ENCODE measurements around the gene EXD3.

EXD3 gene

DNA sequence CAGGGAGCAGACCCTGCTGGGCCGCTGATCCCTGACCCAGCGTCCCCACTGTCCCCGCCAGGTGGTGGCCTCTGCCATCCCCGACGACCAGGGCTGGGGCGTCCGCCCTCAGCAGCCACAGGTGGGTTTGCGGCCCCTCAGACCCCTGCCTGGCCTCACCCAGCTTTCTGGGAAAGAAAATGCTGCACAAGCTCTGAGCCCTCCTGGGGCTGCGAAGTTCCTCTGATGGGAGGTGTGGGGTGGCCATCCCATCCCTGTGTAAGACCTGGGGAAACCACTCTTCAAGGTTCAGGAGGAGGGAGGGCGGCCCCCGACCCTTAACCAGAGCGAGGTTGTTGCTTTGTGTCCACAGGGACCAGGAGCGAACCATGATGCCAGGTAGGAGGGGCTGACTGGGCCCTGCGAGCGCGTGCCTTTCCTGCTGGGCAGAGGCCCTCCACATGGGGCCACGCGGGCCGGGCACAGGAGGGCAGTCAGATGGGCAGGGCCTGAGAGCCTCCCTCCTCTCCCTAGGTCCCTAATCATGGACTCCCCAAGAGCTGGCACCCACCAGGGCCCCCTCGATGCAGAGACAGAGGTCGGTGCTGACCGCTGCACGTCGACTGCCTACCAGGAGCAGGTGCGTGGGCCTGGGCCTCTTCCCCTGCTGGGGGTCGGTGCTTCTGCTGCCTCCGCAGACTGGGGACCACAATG lies 7.9 kb upstream of the EXD3 start:
- DNase-seq (ENCODE audit: low read depth) = no peak
- TF ChIP-seq, protein P1, sequence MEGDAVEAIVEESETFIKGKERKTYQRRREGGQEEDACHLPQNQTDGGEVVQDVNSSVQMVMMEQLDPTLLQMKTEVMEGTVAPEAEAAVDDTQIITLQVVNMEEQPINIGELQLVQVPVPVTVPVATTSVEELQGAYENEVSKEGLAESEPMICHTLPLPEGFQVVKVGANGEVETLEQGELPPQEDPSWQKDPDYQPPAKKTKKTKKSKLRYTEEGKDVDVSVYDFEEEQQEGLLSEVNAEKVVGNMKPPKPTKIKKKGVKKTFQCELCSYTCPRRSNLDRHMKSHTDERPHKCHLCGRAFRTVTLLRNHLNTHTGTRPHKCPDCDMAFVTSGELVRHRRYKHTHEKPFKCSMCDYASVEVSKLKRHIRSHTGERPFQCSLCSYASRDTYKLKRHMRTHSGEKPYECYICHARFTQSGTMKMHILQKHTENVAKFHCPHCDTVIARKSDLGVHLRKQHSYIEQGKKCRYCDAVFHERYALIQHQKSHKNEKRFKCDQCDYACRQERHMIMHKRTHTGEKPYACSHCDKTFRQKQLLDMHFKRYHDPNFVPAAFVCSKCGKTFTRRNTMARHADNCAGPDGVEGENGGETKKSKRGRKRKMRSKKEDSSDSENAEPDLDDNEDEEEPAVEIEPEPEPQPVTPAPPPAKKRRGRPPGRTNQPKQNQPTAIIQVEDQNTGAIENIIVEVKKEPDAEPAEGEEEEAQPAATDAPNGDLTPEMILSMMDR (conservative IDR thresholded peaks at IDR 0.05; ENCODE audit: low read depth, low read length) = no peak
- no peak overlapping the region for H3K4me3 ChIP-seq (ENCODE audit: low read length)

DNA sequence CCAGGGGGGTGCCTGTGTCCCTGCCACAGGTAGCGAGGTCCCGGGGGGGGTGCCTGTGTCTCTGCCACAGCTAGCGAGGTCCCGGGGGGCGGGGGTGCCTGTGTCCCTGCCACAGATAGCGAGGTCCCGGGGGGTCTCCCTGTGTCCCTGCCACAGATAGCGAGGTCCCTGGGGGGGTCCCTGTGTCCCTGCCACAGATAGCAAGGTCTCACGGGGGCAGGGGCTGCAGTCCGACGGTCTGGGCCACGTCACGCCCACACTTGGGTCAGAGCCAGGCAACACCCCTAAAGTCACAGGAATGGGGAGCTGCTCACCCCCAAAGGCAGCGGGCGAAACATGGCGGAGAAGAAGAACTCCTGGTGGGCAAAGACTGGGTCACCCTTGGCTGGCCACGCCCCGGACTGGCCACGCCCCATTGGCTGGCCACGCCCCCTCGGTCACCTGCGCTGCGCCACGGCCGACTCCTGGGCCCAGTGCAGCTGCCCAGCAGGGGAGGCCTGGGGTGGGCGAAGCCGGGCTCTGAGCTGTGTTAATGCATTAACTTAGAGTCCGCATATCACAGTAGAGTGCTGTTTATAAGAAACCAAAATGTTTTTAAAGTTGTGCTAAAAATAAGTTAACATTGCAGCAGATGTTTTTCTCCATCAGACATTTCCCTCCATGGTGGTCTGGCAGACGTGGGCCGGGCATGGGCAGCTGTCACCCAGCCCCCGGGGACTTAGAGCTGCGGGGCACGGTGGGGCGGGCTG lies 7.2 kb upstream of the EXD3 start:
- DNase-seq (ENCODE audit: low read depth) = no peak
- TF ChIP-seq, protein P1 (conservative IDR thresholded peaks at IDR 0.05; ENCODE audit: low read depth, low read length) = no peak
- H3K4me3 ChIP-seq (ENCODE audit: low read length) = no peak overlapping the region

DNA sequence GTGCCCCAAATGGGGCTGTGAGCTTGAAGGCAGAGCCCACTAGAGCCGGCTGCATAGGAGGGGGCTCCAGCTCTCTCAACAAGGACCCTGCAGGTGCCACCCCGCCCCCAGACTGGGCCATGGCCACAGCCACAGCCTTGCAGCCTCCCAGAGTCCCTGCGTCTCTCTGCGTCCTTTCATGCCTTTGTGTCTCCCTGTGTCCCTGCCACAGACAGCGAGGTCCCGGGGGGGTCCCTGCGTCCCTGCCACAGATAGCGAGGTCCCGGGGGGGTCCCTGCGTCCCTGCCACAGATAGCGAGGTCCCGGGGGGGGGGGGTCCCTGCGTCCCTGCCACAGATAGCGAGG lies 6.6 kb upstream of the EXD3 start:
- H3K4me3 ChIP-seq (ENCODE audit: low read length) = no peak overlapping the region
- no peak for DNase-seq (ENCODE audit: low read depth)
- TF ChIP-seq, protein P1 (conservative IDR thresholded peaks at IDR 0.05; ENCODE audit: low read depth, low read length) = no peak

DNA sequence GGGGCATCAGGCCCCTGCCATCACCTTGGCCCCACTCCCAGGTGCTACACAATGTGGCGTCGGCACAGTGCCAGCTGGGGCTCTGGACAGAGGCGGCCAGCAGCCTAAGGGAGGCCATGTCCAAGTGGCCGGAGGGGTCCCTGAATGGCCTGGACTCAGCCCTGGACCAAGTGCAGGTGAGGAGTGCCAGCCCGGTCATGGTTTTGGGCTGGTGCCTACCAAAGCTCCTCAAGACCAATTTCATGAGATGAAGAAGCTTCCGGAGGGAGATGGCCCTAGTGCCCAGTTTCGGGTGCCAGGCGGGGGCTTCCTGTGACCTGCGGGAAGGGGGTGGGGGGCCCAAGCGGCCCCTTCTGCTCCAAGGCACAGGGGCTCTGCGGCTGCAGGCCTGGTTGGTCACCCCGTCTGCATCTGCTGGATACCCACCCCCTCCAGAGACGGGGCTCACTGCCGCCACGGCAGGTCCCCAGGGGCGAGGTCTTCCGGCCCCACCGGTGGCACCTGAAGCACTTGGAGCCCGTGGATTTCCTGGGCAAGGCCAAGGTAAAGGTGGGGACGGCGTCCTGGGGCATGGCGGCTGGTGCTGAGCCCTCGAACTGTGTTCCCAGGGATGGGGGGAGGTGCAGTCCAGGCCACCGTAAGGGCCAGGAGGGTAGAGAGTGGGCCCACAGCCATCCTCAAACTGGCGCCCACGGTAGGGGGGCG lies 6.0 kb upstream of the EXD3 start:
- TF ChIP-seq, protein P1 (conservative IDR thresholded peaks at IDR 0.05; ENCODE audit: low read depth, low read length) = no peak
- DNase-seq (ENCODE audit: low read depth) = no peak
- H3K4me3 ChIP-seq (ENCODE audit: low read length) = no peak overlapping the region

DNA sequence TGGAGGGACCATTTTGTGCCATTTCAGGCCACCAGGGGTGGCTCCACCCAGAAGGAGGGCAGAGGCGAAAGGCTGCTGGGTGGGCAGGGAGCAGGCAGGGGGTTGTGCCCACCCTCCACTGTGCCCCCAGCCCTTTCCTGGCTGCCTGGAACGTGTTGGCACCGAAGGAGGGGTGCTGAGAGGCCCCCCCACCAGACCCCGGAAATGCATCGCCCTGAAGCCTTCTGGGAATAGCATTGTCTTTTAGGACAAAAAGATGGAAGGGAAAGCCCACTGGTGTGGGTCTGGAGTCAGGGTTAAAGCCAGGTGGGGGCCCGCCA lies 5.3 kb upstream of the EXD3 start:
- TF ChIP-seq, protein P1 (conservative IDR thresholded peaks at IDR 0.05; ENCODE audit: low read depth, low read length) = no peak
- H3K4me3 ChIP-seq (ENCODE audit: low read length) = no peak overlapping the region

DNA sequence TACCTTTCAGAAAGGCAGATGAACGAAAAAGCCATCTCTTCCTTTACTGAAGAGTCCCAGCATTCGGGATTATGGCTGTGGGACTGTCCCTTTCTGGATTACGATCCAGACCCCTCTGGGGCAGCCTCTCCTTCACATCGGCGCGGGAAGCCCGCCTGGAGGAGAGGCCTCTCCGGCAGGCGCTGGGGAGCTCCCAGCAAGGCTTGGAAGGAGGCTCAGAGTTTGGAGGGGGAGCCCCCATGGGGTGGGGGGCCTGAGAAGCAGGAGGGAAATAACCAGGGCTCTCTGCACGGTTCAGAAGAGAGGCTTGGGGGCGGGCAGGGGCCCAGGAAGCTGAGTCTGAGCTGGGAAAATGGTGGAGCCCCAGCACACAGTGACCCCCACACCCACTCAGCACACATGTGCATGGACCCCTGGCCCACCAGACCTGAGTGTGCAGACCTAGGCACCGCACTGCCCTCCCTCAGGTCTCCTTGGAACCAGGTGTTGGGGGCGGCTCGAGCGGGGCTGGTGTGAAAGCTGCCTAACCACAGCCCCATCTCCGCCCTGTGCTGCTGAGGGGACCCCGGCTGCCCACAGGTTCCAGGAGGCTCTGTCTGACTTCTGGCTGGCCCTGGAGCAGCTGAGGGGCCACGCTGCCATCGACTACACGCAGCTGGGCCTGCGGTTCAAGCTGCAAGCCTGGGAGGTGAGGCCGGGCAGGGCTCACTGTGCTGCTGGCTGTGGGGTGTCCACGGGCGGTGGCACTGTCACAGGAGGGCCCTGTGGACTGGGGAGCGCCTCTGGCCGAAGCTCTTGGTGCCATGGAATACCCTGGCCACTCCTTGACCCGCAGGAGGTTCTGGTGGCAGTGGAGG lies 4.7 kb upstream of the EXD3 start:
- TF ChIP-seq, protein P1 (conservative IDR thresholded peaks at IDR 0.05; ENCODE audit: low read depth, low read length) = no peak
- DNase-seq (ENCODE audit: low read depth) = no peak

More for the DNA sequence above, 5.3 kb upstream of the EXD3 start:
- no peak for DNase-seq (ENCODE audit: low read depth)

More for the DNA sequence above, 4.7 kb upstream of the EXD3 start:
- H3K4me3 ChIP-seq (ENCODE audit: low read length) = no peak overlapping the region
